HG02678 (cell line): Measurements from ENCODE around the gene GPR153.
"Not testable (repeated sequence)": the region's sequence is repeated elsewhere in the genome, so short reads cannot be mapped to it uniquely, and the experiment has no call there.

Source experiments
- ATAC-seq: cut with Tn5 transposase; IDR thresholded peaks from one replicate; pipeline ENCODE4 v1.9.1; 2021; ENCODE audit warnings: mild to moderate bottlenecking, moderate library complexity; ENCODE audit not compliant: unreplicated experiment

Gene GPR153

DNA sequence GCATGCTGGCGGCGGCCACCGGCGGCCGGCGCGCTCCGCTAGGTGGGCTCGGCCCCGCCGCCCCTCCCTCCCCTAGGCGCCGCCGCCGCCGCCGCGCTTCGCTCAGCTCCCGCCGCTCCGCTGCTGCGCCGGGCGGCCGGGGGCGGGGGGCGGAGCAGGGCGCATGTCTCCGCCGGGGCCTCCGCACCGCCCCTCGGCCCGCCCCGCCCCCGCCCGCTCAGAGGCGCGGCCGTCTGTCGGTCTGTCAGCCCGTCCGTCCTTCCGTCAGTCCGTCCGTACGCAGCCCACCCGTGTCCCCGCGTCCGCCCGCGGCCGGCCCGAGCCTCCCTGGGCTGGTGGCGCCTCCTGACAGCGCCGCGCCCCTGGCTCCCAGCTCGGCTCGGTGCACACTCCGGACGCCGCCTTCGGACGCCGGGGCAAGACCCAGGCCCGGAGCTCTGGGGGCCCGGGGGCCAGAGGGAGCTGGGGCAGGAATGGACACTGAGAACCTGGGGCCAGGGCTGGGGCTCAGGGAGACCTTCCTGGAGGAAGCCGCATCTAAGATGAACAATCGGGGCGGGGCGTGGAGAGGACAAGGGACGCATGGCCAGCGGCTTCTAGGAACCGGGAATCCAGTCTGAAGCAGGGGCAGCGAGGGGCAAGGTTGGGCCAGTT lies at the start of gene GPR153:
Gene GPR153 (minus strand): TSS at position 138 of the 654 bp plus-strand sequence. CDS start 6,193 bp downstream, outside the sequence.
- ATAC-seq = no peak

DNA sequence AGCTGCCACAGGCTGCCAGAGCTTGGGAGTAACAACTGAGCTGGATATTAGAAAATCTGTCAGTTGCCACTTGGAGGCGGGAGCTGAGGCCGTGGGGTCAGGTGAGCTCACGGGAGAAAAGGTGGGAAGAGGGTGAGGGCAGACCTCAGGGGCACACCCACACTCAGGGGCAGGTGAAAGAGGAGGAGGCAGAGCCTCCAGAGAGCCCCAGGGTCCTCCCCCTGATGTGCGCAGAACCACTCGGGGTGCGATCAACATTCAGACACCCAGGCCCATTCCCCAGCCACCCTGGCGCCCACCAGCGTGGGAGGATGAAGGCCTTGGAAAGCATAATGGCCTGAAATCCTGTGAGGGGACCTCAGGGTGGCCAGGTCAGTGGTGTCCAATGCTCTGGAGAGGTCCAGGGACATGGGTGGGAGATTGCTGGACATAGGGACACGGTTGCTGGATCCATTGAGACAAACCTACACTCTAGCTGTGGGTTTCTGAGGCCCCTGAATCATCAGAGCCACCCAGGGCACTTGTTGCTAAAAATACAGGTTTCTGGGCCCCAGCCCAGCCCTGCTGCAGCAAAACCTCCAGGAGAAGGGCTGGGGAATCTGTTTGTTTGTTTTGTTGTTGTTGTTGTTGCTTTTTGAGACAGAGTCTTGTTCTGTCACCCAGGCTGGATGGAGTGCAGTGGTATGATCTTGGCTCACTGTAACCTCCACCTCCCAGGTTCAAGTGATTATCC lies 49.4 kb upstream of the GPR153 start:
- no peak for ATAC-seq

DNA sequence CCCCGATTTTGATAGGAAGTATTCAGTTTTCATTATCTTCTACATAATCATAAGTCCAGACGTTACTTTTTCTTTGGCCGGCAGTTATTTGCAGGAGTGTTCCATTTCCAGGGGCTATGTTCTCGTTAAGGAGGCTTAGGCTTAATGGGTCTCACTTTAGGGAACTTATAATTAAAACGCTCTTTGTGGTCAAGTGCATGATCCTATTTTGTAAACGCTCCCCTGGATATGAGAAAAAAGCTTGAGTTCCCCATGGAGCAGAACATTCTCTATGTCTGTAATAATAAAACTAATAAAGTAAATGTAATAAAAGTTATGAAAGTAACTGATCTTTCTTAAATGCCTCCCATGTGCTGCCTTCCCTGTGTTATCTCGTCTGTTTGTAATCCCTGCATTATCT lies 48.7 kb upstream of the GPR153 start:
- ATAC-seq = no peak

DNA sequence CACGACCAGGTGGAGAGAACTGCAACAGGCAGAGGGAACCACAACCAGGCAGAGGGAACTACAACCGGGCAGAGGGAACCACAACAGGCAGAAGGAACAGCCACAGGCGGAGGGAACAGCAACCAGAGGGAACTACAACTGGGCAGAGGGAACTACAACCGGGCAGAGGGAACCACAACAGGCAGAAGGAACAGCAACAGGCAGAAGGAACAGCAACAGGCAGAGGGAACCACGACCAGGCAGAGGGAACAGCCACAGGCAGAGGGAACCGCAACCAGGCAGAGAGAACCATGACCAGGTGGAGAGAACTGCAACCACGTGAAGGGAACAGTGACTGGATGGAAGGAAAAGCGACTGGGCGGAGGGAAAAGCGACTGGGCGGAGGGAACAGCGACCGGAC lies 47.6 kb upstream of the GPR153 start:
- no peak for ATAC-seq

DNA sequence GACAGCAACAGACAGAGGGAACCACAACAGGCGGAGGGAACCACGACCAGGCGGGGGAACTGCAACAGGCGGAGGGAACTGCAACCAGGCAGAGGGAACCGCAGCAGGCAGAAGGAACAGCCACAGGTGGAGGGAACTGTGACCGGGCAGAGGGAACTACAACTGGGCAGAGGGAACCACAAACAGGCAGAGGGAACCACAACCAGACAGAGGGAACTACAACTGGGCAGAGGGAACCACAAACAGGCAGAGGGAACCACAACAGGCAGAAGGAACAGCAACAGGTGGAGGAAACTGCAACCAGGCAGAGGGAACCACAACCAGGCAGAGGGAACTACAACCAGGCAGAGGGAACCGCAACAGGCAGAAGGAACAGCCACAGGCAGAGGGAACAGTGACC lies 46.8 kb upstream of the GPR153 start:
- not testable (repeated sequence) for ATAC-seq

DNA sequence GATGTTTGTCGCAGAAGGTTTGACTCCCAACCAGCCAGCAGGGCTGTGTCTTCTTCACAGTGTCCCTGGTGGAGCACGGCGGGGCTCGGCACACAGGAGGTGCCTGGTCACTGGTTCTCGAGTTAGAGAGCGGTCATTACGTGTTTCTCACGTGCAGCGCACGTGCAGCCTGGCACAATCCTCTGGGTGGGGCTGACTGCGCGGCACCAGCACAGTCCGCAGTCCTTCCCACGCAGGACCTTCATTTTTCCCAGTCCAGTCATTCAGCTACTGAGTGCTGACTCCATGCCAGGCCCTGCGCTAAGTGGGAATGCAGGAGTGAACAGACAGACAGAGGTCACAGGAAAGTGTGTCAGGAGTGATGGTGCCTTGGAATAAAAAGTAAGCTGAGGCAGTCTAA lies 46.2 kb upstream of the GPR153 start:
- no peak for ATAC-seq

DNA sequence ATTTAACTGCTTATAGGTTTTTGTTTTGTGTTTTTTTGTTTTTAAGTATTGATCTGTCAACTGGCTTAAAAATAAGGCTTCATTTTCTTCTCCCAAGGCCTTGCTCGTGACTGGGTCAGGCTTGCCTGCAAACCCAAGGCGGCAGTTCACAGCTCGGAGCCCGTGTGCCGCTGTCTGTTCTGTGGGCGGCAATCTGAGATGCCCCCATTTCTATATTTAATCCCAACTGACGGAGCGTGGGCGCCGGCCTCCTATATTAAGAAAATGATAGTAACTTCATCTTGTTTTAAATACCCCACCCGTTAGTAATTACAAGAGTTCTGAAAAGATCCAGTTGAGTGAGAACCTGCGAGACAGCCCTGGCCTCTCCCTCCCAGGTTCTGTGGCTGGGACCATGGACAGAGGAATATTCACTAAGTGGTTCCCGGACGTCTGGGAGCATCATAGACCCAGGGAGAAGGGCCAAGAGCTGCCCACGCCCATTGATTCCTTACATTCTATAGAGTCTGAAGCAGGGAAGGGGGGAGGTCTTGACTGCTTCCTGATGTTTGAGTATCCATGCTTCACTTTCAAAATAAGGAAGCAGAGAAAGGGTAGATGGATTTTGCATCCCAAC lies 42.6 kb upstream of the GPR153 start:
- ATAC-seq = no peak

DNA sequence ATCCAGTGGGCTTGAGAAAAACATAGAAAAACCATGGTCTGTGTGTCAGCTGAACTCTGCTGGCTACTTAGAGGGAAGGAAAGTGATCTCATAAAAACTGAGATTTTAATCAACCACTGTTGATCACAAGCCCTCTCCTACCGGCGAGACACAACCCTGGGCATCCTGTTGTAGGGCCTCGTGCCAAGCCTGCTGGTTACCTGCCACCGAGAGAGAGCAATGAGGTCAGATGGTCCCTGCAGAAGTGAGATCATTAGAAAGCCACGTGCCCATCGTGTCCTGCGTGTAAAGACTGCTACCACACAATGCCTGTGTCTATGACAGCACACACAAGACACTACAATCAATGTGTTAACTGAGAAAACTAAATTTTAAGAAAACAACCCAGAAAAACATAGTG lies 41.7 kb upstream of the GPR153 start:
- no peak for ATAC-seq

DNA sequence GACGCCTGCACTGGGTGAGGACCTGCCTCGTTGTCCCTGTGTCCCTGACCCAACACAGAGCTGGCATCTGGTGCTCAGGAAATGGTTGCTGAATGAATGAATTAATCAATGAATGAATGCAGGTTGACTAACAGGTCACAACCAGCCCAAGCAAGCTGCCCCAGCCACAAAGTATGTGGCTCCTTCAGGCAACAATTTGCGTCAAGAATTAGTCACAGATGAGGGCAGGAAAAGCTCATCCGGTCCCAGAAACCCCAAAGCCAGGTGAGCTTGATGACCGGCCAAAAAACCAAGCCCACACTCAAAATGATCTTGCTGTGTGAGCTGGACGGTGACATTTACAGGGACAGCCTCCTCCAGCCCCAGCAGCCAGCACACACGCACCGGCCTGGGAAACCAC lies 40.6 kb upstream of the GPR153 start:
- ATAC-seq = no peak

DNA sequence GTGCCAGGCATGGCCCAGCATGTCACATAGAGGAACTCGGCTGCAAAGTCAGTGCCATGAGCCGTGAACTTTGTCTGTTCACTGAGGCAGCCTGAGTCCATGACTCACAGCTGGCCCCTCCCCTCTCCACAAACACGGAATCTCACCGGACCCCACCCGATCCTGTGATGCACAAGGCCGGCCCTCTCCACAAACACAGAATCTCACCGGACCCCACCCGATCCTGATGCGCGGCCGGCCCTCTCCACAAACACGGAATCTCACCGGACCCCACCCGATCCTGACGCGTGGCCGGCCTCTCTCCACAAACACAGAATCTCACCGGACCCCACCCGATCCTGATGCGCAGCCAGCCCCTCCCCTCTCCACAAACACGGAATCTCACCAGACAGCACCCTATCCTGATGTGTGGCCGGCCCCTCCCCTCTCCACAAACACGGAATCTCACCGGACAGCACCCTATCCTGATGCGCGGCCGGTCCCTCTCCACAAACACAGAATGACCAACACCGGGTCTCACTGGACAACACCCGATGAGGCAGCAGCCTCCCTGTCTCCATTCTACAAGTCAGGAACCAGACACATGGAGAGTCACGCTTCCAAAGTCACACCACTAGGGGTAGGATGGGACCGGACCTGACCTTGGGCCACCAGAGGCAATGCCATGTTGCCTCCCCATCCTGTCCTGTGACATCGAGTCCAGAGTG lies 39.6 kb upstream of the GPR153 start:
- ATAC-seq = no peak

DNA sequence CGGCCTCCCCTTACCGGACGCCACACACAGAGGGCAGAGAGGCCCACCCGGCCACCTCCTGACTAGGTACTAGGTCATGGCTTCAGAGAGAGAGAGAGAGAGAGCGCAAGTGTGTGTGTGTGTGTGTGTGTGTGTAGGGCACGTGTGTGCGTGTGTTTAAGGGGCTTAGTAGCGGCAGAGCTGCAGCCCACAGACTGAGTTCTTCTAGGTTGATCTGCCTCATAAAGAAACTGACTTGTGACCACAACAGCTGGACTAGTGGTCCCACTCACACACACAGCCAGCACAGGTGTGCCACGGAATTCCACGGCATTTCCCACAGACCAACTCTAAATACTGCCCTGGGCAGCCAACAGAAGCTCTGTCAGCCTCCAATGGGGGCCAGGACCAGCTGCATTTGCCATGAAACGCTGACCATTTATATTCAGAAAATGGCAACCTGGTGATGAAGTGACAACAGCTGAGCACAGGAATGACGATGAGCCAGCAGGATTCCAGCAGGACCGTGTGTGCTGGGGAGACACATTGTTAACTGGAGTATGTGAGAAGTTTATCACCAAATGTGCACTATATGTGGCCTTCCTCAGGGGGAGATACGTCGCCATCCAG lies 38.8 kb upstream of the GPR153 start:
- no peak for ATAC-seq

DNA sequence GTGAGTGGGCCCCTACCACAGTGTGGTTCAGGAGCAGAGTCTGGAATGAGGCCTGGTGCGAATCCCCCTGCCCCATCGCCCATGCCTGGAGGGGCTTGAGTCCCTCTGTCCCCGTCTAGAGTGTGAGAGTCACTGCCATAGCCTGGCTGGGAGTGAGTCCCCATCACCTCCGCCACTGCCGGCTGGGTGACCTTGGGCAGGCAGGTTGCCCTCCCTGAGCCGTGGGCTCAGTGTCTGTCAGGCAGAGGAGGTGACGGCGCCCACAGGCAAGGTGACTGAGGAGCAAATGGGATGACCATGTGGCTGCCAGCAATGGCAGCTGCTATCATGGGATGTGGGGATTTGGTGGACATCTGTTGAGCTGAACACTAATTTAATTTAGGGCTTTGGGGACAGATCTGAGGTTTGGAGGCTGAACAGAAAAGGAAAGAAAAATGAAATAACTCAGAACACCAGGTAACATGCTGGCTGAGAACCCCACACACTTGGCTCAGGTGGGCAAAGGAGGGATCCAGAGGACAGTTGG lies 38.1 kb upstream of the GPR153 start:
- no peak for ATAC-seq

DNA sequence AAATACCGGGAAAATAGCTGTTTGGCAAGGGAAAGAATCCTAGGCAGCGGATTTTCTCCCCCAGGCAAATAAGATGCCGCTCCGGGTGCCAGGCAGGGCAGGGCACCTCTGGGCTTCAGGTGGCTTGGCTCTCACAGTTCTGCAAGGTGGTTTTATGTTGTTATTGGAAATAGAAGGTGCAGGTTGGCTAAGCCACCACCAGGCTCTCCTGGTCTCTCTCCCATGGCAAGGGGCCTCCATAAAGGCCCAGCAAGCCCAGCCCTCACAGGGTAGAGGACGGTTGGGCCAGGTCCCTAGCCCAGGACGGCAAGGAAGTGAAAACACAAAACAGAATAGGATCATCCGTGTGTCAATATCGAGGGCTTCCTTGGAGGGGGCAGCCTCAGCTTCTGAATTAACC lies 37.6 kb upstream of the GPR153 start:
- ATAC-seq = no peak

DNA sequence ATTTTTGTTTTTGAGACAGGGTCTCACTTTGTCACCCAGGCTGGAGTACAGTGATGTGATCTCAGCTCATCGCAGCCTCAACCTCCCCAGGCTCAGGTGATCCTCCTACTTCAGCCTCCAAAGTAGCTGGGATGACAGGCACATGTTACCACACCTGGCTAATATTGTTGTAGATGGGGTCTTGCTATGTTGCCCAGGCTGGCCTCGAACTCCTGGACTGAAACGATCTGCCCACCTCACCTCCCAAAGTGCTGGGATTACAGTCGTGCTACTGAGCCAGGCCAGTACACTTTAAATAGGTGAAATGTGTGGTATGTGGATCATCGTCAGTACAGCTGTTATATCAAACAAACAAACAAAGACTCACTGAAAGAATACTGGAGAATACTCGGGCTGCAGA lies 35.0 kb upstream of the GPR153 start:
- no peak for ATAC-seq

DNA sequence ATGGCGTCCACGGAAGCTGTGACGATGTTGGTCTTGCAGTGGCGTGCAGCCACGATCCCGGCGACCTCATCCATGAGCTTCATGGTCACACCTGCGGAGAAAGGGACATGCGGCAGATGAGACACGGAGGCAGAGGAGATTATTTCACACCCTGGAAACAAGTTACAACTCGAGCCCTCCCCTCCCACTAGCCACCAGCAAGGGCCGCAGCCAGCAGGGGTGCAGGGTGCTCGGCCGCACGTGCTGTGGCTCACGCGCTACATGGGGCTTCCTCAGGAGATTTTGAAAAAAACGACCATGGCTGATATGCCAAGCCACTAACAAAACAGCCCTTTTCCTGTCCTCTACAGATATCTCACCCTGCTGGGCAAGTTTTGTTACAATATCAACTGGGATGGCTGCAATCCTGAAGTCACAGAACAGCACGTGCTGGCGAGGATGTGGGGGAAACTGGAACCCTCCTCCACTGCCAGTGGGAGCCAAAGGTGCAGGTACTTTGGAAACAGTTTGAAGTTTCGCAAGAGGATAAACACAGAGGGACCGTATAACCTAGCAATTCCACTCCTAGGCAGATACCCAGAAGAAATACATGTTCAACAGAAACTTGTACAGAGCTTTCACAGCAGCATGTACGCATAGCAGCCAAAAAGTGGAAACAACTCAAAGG lies 34.1 kb upstream of the GPR153 start:
- no peak for ATAC-seq

DNA sequence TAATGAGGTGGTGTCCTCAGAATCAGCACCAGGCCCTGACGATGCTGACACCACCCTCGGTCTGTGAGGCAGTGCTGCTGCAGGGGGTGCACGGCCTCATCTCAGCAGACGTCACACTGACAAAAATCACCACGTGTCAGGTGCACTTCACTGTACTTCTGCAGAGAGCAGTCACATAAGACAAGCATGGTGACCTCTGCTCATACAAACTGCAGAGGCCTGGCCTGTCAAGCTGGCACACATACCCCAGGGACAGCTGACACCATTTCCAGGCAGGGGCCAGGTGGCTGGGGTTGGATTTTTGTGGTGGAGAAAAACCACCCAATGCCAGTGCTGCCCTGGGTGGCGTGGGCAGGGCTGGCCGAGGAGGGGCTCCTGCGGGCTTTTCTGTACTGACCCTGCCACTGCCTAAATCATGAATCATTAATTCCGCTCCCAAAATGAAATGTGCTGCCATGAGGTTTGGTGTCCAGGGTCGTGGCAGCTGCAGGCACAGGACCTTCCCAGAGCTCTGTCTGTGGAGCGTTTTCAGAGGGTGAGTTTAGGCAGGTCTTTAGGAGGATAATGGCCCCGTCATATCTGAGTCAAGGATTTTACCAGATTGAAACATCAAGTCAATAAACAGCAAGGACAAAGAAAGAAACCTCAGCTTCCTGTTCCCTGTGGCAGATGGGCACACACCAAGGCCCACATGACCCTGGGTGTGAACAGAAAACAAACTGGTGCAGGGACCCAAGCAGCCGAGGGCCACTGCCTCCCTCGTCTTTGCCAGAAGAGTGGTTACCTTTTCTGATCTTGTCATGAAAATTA lies 33.4 kb upstream of the GPR153 start:
- ATAC-seq = no peak

DNA sequence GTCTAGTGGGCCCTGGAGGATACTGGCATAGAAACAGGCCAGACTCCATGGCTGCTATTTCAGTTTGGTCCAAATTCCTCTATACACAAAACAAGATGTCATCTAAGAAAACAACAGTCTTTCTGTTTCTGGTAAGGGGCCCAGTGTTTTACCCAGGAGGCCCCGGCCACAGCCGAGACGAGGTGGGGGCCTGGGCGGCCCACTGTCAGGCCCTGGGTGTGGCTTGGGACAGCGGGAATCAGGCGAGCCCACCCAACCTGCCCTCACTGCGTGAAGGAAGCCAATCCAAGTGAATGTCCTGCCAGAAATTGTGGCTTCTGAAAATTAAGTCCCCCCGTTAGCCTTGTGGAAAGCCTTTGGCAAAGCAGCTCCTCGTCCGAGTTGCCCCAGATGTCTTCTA lies 31.2 kb upstream of the GPR153 start:
- ATAC-seq = no peak

DNA sequence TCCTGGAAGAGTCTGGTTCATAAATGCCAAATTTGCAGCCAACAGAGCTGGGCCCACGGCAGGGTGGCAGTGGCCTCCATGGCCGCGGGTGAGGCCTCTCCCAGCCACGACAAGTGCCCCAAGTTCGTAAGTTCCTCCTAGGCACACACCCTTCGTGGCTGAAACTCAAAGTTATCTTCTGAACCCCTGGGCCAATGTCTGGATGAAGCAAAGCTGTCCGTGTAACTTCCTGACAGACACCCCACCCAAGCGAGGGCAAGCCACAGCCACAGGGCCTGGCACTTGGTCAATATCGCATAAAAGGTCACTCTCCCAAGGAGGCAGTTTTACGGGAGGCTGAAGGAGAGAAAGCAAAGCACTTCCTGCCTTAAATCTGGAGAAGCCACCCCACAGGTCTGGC lies 27.8 kb upstream of the GPR153 start:
- ATAC-seq = no peak

DNA sequence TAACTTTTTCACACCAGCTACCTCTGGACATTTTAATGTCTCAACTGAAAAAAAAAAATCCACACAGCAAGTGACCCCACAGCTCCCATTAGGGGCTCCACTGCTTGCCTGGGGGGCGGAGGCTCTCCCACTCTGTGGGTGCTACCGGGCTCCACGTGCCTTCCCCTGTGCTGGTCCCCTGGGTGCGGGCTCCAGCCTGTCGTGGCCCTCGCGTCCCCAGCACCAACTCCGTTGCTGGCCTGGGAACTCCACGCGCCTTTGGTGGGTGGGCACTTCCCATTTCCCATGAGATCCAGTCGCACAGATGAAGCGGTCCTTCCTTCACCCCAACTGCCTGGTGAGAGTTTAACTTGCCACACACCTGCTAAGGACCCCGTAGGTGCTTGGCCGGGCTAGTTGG lies 27.1 kb upstream of the GPR153 start:
- no peak for ATAC-seq

DNA sequence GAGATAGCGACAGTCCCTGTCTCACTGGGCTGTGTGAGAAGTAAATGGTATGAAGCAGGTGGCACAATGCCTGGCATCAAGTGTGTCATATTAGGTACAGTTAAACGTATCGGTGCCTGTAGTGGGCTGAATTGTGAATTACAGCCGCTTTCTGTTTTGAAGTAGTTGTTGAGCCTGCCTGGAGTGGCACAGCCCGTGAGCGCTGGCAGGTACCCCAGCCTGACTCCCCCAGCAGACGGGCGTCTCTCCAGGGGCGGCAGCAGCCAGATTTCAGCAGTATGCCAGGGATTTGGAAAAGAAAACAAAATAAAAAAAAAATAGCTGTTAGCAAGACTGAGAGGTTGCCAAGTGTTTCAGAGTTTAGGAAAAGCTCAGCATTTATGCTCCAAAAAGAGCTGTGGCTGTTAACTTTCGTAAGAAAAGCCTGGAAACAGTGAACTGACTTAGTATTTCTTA lies 26.6 kb upstream of the GPR153 start:
- ATAC-seq = no peak
